NB4 (cell line): ENCODE measurements around the gene TMPRSS11F.

ENCODE experiments used
- DNase-seq: peaks from one replicate; pipeline ENCODE4 v3.0.0; 2010; ENCODE audit warnings: low read depth
- H3K4me3 ChIP-seq: one replicate; pipeline ENCODE4 v1.5.1; 2011; ENCODE audit warnings: mild to moderate bottlenecking, low read depth, low read length, moderate library complexity
- CTCF ChIP-seq: IDR thresholded peaks from one replicate; pipeline ENCODE4 v1.5.1; 2012; ENCODE audit warnings: low read depth, low read length
- MAX ChIP-seq: IDR thresholded peaks from 2 replicates; pipeline ENCODE4 v1.6.1; 2011; ENCODE audit warnings: low read depth, low read length
- MYC ChIP-seq: IDR thresholded peaks from 2 replicates; pipeline ENCODE4 v1.6.1; 2011; ENCODE audit warnings: low read depth, low read length
- POLR2A ChIP-seq: IDR thresholded peaks from 2 replicates; pipeline ENCODE4 v1.6.1; 2011; ENCODE audit warnings: mild to moderate bottlenecking; ENCODE audit not compliant: insufficient read length; ENCODE audit errors: extremely low read depth

The TMPRSS11F gene

GRCh38 chr4:68145261-68145660 is 15.6 kb upstream of the TMPRSS11F start:
- DNase-seq, result no peak

GRCh38 chr4:68141852-68142251 is 12.2 kb upstream of the TMPRSS11F start:
- TF ChIP-seq CTCF, result no peak
- no peak overlapping the region for H3K4me3 ChIP-seq
- DNase-seq, result no peak

More at GRCh38 chr4:68145261-68145660, 15.6 kb upstream of the TMPRSS11F start:
- TF ChIP-seq POLR2A (no peak), MAX (no peak), CTCF (no peak), MYC (no peak)
- no peak overlapping the region for H3K4me3 ChIP-seq

GRCh38 chr4:68132342-68132741 is 2.7 kb upstream of the TMPRSS11F start:
- no peak overlapping the region for H3K4me3 ChIP-seq
- no peak for DNase-seq
- no peak for TF ChIP-seq MYC
- TF ChIP-seq MAX, result no peak
- no peak for TF ChIP-seq POLR2A
- no peak for TF ChIP-seq CTCF

GRCh38 chr4:68124262-68124661 is 5.4 kb downstream of the TMPRSS11F start:
- no peak overlapping the region for H3K4me3 ChIP-seq
- TF ChIP-seq MAX, result no peak
- TF ChIP-seq POLR2A, result no peak
- no peak for TF ChIP-seq MYC
- TF ChIP-seq CTCF, result no peak
- DNase-seq, result no peak

- TF ChIP-seq MAX (no peak), MYC (no peak), POLR2A (no peak), CTCF (no peak)
- no peak overlapping the region for H3K4me3 ChIP-seq
- DNase-seq, result no peak
These were observed 6.1 kb downstream of the TMPRSS11F start for GRCh38 chr4:68123525-68123924.

GRCh38 chr4:68119921-68120320 is 9.7 kb downstream of the TMPRSS11F start:
- TF ChIP-seq MAX (no peak), MYC (no peak), POLR2A (no peak), CTCF (no peak)
- no peak overlapping the region for H3K4me3 ChIP-seq
- no peak for DNase-seq
